HG03196 (cell line): ENCODE results near the gene DENND5B.
"Not testable (repeated sequence)": the region's sequence is repeated elsewhere in the genome, so short reads cannot be mapped to it uniquely, and the experiment has no call there.

Experiments
- ATAC-seq: cut with Tn5 transposase; IDR thresholded peaks from one replicate; pipeline ENCODE4 v1.9.1; 2021; ENCODE audit not compliant: unreplicated experiment

DENND5B gene

DNA sequence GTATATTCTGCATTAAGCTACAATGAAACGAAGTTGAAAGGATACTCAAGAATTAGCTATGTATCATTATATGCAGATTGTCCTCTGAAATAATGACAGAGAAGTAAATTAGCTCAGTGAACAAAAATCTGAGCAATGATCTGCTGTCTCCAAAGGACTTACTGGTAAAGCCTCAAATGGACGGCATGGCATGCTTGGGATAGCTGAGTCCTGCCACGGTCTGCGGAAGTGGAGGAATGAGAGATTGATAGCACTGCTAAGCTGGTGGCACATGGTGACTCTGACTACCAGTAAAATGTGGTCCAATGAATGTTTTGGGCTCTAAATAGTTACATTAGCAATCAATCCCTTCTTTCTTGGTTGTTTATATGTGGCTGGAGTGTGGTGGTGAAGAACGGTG lies 3.7 kb upstream of the DENND5B start:
- no peak for ATAC-seq

DNA sequence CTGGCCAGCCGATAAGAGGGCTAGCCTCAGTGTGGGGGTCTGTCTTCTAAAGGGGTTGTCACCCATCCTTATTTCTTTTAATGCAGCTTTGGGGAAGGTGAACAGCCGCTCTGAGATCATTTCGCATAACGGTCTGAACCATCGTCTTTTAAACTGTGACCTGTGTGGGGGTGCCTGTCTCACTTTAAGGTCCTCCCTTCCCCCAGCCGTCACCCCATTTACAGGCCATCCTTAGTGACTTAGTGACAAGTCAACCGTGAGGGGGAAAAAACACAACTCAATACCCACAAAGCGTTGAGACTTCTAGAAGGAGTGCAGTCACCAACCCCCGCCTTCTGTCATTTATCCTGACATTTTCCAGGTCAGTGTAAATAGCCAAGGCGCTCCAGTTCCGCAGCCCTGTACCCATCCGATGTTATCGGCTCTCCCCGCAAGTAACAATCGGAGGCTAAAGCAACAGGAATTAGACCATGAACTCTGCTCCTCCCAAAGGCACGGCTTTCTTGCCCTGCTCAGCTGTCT lies 505 bp upstream of the DENND5B start:
- ATAC-seq: no peak

DNA sequence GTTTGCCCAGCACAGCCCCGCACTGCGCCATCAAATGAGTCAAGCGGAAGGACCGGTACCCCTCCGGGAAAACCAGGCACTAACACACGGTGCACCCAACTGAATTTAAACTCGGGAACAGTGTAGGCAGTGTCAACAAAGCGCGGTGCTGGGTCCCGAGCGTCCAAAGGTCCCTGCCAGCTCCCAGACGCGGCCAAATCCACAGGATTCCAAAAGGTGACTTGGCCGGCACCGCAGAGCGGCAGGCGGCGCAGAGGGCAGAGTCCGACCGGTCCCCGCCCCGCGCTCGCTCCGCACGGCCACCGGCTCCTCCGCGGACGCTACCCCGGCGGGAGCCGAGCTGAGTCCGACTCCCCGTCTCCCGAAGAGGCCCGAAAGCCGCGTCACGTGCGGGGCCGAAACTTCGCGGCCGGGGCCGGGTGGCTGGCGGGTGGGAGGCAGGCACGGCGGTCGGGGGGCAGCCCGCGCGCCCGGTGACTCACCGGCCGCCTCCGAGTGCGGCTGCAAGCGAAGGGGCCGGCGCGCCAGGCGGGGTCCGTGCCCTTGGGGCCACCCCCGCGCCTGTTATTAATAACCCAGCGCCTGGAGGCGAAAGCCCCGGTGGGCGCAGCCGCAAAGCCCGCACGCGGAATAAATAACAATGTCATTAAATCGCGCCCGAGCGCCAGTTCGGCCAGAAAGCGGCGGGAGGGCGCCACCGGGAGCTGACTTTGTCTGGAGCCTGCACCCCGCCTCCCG lies 863 bp downstream of the DENND5B start:
- ATAC-seq: peak; percentile 34

DNA sequence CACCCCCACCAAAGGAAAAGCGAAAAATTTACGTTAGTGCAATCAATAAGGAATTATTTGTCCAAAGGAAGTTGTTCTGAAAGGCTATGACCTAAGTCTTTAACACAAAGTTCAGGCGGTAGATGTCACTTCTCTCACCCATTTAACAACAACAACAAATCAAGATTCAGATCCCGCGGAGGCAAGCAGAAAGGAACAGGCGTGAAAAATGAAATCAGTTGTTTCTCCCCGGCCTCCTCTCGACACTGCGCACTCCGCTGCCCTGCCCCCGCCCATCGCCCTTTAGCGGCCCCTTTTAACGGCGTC lies 1.4 kb downstream of the DENND5B start:
- peak; percentile 40 for ATAC-seq

DNA sequence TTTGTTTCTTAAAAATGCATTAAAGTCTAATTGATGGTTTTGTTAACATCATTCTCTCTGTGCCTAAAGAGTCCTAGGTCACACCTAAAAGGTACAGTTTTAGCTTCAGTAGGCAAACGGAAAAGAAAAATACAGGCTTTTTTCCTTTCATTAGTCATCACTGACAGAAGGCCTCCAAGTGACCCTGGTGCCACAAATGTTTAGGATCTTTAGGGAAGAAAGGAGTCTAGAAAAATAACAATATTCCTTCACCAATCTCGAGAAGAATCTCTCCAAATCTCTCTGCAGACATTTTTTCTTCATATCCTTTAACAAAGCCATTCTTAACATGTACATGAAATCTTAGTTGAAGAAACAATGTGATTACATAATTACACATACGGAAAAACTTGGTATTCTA lies 2.0 kb downstream of the DENND5B start:
- ATAC-seq: no peak

DNA sequence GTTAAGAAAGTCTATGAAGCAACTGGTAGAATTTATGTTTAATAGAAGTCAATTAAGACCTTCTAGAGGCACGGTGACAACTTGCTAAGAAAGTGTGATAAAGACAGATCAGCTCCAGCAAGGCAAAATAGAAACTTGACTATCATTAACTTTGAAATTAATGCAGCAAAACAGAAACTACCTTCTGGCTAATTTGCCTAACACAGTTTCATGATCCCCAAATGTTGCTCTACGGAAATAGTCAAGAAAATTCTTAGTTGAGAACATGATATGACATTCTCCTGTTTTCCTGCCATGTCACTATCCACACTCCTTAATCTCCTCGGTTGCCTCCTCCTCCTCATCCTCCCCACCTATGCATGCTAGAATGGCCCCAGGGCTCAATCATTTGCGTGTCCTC lies 4.2 kb downstream of the DENND5B start:
- ATAC-seq: no peak

DNA sequence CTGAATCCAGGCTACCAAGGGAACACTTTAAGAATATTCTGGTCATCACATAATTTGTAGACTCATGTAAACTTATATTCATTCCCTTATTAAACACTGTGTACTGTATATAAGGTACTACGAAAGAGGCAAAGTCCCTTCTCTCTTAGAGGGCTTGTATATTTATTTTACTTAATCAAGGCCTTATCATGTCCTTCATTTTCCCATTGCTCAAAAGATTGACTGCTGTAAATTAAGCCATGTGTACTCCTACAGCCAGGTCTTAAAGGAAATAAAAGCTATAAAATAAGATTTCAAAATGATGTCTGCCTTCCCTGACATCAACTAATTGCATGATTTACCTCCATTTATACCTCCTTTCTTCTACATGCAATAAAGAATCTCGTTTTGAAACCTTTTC lies 5.0 kb downstream of the DENND5B start:
- ATAC-seq: no peak

DNA sequence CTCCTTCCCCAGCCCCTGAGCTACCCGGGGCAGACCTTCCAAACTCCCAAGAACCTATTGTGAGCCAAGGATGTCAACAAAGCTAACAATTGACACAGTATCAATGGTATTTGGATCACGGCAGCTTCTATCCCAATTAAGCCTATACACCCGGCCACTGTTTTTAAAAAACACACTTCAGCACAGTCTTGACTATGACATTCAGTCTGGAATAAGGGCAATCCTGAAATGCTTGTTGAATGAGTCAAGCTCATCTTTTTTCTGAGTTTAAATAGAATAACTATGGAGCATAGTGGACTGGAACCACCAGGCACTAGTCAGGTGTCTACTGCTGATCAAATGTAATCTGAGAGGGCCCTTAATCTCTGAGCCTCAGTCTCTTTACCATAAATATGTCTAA lies 5.7 kb downstream of the DENND5B start:
- ATAC-seq: no peak

DNA sequence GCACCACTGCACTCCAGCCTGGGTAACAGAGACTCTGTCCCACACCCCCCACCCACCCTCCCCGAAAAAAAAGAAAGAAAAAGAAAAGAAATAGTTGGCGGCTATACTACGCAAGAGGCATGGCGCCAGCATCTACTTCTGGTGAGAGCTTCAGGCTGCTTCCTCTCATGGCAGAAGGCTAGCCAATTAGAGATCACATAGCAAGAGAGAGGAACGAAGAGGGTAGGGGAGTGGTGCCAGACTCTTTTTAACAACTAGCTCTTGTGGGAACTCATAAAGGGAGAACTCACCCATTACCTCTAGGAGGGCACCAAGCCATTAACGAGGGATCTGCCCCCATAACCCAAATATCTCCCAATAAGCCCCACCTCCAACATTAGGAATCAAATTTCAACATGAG lies 6.2 kb downstream of the DENND5B start:
- ATAC-seq: no peak

DNA sequence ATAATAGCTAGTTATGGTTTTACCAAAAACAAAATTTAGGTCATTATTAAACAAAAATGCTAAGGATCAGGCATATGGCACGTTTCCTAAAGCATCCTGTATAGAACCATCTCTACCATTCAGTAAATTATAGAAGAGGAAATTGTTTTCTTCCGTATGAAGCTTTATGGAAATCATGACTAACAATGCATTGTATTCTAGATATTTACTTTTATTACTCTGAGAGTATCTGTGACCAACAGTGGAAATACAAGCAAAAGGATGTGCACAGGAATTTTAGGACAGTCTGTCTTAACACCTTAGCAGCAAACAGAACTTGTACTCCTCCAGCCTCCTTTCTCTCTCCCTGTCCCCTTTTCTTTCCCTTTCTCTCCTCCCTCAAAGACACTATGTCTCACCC lies 7.1 kb downstream of the DENND5B start:
- ATAC-seq: no peak

DNA sequence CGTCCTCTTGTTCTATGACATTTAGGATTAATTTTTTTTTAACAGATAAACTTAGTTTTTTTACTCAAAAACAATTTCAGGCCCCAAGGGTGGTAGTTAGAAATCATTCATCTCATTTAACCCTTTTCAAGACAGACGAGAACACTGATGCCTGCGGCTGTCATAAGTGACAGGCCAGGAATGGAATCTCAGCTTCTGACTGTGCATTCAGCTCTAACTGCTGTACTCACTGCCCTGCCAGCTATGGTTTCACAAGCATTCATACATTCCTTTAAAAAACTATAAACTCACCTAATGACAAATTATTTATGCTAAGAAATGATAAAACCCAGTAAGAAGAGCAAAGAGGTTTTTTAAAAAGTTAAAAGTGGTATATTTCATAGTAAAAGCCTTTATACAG lies 8.8 kb downstream of the DENND5B start:
- no peak for ATAC-seq

DNA sequence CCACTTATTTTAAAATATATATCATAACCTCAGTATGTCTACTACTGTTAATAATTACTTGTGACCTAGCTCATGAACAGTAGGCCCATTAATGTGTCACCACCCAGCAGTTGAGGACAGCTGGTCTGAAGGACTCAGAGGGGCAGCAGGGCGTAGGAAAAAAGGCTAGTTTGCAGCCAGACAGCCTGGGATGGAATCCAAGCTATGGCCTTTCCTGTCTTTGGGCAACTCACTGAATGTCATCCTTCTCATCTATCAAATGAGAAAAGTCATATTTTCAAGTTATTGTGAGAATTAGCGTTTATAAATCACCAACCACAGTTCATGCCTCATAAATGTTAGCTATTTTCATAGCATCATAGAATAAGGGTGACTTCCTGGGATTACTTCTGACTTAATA lies 12.3 kb downstream of the DENND5B start:
- no peak for ATAC-seq

DNA sequence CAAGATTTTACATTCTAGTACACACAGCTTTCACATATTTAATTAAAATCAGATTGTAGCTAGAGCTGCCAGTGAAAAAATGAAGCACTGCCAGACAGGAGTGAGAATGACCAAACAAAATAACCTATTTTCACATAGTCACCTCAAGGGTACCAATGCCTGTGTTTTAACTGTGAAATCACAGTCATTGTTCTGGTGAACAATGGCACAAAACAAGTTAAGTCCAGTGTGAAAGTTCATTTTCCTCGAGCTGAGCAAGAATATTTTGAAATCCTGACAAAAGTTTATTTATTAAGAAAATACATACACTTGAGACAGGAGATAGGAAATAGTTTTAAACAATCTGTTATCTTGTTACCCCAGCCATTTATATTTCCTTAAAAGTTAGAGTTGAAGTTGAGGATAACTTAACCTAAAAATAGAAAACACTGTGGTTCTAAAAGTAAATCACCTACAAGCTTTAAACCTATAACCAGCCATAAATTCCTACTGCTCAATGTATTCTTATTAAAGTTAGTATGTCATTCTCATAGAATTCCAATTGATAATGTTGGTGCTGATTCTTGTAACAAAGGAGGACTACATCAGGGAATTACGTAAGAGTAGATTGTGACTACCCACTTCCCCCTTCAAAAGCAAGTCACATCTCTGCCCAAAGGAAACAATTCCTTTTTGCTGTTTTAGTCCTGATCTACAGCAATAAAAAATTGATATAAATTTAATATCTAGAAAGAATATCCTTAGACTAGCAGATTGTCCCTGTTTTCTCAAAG lies 15.9 kb downstream of the DENND5B start:
- no peak for ATAC-seq

DNA sequence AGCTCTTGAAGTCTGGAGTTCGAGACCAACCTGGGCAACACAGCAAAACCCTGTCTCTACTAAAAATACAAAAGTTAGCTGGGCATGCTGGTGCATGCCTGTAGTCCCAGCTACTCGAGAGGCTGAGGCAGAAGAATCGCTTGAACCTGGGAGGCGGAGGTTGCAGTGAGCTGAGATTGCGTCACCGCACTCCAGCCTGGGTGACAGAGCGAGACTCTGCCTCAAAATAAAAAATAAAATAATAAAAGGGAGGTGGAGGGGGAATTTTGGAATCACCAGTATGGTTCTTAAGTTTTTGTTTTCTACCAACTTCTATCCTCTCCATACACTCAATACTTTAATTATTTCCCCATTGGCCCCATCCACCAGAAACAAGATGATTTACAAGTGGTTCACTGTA lies 16.6 kb downstream of the DENND5B start:
- ATAC-seq: not testable (repeated sequence)

DNA sequence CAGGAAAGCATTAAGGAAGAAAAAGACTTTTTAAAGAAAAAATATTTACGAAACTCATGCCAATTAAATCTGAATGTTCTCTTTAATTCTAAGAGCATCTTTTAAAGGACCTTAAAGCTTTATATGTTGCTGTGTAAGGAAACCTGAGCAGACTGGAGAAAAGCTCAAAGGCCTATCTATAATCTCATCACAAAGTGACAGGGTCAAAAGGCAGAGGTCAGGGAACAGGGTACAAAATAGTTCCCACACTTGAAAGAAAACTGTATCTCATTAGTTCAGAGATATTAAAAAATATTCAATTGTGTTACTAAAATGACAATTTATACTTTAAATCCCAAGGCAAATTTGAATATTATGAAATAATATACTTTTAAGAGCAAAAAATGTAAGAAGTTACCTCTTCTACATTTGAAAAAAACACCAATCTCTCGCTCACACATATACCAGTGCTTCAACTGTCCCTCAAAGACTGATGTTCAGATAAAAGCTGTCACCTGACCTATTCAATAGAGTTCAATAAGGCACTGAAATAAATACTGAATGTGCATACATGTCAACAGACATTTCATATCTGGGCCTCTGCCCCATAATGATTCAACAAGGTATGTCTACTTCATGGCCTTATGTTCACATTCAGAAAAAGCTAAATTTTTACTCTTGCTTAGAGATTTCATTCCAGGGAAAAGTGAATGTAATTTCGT lies 17.9 kb downstream of the DENND5B start:
- no peak for ATAC-seq

DNA sequence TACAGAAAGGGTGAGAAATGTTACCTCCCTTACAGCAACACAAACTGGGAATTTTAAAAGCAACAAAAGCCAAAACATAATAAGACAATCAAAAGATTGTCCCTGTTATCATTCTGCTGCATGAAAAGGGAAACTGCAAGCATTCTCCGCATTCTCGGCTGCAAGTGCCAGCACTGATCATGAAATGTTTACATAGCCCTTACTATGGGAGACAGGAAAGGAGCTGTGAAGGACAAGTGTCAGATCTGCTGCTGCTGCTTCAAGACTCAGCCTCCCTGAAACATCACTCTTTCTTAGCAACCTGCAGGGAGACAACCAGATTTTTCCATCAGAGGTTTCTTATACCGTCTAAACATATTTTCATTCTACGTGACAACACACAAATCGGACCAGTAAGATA lies 20.1 kb downstream of the DENND5B start:
- no peak for ATAC-seq

DNA sequence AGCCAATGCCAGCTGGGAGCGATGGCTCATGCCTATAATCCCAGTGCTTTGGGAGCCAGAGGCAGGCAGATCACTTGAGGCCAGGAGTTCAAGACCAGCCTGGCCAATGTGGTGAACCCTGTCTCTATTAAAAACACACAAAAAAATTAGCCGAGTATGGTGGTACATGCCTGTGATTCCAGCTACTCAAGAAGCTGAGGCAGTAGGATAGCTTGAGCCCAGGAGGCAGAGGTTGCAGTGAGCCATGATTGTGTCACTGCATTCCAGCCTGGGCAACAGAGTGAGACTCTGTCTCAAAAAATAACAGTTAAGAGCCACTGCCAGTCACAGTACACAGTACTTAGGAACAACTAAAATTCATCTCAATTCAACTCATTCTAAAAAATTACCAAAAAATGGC lies 21.4 kb downstream of the DENND5B start:
- ATAC-seq: not testable (repeated sequence)

DNA sequence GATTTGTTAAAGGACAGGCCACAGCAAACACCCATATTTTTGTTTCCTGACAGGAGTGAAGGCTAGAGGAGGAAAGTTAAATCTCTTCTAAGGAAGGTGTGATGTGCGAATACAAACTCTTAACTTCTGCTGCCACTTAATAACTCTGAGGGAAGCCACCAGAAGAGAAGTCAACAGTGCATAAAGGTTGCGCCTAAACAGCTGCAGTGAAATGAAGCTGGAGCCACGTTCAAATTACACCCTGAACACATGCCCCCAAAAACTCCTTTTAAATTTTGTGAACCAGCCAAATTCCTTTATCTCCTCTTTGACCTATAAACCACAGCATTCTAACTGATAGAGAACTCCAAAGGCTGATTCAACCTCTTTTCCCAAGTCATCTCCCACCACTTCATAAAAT lies 22.4 kb downstream of the DENND5B start:
- no peak for ATAC-seq

DNA sequence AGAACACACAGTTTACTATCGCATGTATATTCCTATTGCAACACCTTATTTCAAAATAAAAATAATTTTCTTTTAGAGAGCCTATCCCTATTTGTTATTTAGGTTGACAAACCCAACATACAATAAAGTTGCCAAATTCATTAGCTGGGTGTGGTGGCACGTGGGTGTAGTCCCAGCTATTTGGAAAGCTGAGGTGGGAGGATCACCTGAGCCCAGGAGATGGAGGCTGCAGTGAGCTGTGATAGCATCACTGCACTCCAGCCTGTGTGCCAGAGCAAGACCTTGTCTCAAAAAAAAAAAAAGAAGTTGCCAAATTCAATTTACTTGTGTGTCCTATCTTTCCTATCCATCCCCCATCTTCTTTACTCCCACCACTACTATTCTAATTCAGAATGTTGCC lies 23.9 kb downstream of the DENND5B start:
- ATAC-seq: no peak

DNA sequence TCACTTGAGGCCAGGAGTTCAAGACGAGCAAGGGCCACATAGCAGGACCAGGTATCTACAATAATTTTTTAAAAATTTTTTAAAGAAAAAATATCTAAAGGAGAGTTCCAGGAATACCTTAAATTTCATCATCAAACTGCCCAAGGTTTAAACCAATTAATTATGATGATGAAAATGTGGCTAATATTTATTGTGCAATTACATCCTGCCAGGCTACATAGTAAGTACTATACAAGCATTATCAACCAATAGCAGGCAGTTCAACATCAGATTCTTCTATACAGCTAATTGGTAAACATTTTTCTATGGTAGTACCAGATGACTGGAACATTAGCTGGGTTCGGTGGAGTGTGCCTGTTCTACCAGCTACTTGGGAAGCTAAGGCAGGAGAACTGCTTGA lies 24.4 kb downstream of the DENND5B start:
- no peak for ATAC-seq

DNA sequence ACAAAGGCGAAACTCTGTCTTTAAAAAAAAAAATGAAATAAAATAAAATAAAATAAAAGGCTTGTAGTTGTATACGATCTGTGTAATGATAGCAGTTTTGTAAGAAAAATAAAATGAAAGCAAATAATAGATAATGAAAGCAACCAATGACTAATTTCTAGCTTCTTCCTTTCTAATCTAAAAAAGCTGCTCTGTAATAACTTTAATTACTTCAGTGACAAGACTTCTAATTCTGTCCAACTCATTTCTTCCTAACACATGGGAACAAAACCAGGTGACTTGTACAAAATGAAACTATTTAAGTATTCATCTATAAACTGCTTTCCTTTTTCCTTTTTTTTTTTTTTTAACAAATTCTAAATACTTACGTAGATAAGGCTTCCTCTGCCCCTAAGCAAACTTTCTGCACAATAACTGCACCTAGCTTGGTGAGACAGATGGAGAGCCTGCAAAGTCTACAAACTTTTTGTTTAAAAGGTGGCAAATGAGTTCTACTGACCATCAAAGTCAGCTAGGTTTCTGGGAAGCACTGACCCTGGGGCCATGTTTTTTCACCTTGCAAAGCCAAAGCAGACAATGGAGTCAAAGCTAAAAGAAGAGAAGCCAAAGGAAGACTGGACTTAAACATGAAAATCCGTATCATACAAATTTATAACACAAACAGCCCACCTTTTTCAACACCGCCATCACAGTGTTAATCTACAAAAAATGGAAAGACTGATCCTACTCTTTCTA lies 28.2 kb downstream of the DENND5B start:
- ATAC-seq: no peak
